Endometrial microvascular endothelial cells (primary cell): Measurements from ENCODE around the gene TRDN. TPM values are rescaled to one million over a fixed set of nuclear protein-coding genes. Genes with fewer than 3 reads are reported as not detected.

Experiments used
- in situ Hi-C: cut with HindIII; loops from 2 replicates; pipeline ENCODE4 v1.10.0; 2017; ENCODE audit warnings: low sequenced_read_pairs, low pct_unique_long_range_greater_than_20kb; ENCODE audit errors: inconsistent ontology term
- total RNA-seq: library from RNA; depleted of rRNA; stranded (reverse); fragments of >200 nt; gene quantifications from one replicate; pipeline ENCODE4 v1.2.3, GENCODE V29; 2015; ENCODE audit errors: inconsistent ontology term

The TRDN gene
- total RNA-seq, 1 donor from 2014 or later, result not detected

DNA sequence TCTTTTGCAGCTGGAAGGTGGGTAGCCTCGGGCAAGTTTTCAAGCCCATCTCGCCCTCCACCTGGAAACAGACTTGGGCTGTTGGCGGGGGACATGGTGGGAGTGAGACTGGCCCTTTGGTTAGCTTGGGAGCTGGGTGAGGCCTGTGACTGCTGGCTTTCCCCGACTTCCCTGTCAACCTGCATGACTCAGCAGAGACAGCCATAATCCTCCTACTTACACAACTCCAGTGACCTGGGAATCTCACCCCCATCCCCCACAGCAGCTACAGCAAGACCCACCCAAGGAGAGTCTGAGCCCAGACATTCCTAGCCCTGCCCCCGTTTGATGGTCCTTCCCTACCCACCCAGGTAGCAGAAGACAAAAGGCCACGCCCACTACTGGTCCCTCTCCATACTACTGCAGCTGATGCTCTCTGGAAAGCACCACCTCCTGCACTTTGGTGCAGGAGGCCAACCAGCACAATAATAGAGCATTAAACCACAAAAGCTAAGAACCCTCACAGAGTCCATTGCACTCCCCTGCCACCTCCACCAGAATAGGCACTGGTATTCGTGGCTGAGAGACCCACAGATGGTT, 188.4 kb downstream of the TRDN start:
- in situ Hi-C loops, result no loop called here

GRCh38 chr6:123447315-123447937, 189.3 kb downstream of the TRDN start:
- in situ Hi-C loops, result no loop called here

GRCh38 chr6:123439371-123439770, 197.4 kb downstream of the TRDN start:
- in situ Hi-C loops, result no loop called here

- in situ Hi-C loops, result no loop called here
These were observed 202.6 kb downstream of the TRDN start for GRCh38 chr6:123434186-123434585.

DNA sequence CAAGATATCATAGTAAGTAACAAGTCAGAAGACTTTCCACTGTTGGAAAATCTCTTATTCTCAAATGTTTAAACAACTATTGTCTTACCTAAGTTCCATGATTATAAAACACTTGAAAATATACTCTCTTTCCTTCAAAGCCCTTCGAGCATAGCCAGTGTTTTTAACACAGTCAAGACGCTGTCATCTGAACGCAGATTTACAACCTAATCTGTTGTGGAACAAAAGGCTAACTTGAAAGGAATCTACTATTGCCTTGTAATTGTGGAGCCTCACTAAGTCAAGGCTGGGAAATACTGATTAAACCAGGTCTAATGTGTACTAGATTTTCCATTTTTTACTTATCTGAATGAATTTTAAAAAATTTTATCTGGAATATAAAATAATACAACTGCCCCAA, 205.8 kb downstream of the TRDN start:
- in situ Hi-C loops, result no loop called here

DNA sequence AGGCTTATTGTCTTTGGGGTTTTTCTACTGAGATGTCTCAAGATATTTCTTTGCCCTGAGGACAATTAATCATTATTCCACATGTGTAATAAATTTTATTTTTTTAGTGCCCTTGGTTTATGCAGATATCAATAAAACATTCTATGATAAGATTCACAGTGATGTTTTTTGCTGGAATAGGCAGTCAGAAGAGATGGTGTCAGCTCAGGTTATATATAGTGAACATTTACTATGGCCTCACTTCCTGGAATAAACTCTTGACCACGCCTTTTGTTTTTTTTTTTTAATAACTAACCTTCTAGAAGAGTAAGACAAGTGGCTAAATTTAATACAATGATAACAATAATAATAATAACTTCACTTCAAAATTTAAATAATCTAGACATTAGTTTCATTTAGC, 209.7 kb downstream of the TRDN start:
- in situ Hi-C loops, result no loop called here

- in situ Hi-C loops, result no loop called here
These were observed 213.6 kb downstream of the TRDN start for GRCh38 chr6:123423130-123423529.

DNA sequence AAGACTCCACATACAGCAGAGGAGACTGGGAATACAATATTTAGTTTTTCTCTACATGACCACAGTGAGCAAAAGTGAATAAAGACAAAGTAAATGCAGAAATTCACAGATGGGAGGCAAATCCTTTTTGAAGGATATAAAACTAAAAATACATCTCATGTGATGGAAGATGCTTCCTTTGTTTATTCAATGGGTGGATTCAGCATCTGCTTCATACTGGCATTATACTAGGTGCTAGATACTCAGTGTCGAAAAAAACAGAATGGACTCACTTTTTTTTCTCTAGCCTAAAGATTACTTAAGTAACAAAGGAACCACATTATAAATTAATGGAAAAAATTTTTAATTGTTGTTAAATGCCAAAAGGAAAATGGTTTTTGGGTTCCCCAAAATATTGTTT, 216.2 kb downstream of the TRDN start:
- in situ Hi-C loops, result no loop called here

GRCh38 chr6:123418071-123418470, 218.7 kb downstream of the TRDN start:
- in situ Hi-C loops, result no loop called here

DNA sequence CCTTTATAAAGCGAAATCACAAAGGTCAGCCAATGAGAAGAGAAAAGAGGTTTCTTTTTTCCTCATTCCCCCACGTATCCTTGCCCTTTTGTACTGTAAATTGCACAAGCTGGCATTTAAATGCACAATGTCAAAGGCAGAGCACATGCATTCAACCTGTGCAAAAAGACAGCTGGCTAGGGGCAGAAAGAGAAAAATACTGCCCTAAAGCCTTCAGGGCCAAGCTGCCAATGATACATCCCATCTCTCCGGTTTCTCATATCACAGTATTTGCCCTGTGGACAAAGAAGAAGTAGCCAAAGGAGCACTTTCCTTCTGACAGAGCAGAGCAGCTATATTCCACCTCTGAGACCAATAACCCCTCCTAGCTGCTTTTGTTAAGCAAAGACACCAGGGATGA, 219.2 kb downstream of the TRDN start:
- in situ Hi-C loops, result no loop called here

GRCh38 chr6:123415844-123416468, 220.8 kb downstream of the TRDN start:
- in situ Hi-C loops, result no loop called here

DNA sequence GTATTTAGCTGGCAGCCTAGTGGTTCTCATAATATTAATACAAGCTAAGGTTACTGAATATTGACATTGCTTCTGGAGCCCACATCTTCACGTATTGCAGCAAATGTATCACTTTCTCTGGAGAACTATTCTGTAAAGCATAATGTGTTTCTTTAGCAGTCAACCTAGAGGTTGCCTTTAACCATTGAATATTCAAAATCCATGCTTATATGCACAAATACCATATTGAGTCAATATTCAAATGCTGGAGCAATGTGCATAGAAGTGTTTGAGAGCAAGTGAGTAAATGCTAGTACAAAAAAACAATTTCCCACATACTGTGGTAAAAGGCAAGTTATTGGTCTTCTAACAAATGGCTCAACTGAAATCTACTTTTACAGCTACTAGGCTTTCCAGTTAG, 231.8 kb downstream of the TRDN start:
- in situ Hi-C loops, result no loop called here

GRCh38 chr6:123402052-123402451, 234.7 kb downstream of the TRDN start:
- in situ Hi-C loops, result no loop called here

DNA sequence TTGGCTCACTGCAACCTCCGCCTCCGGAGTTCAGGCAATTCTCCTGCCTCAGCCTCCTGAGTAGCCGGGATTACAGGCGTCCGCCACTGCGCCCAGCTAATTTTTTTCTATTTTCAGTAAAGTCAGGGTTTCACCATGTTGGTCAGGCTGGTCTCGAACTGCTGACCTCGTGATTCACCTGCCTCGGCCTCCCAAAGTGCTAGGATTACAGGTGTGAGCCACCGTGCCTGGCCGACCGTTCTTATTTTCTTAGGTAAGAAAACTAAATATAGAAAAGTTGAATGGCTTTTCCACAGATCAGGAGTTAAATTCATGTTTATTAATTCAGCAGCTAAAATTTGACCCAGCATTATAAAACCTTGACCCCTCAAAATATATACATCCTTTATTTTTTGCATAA, 238.7 kb downstream of the TRDN start:
- in situ Hi-C loops, result no loop called here

DNA sequence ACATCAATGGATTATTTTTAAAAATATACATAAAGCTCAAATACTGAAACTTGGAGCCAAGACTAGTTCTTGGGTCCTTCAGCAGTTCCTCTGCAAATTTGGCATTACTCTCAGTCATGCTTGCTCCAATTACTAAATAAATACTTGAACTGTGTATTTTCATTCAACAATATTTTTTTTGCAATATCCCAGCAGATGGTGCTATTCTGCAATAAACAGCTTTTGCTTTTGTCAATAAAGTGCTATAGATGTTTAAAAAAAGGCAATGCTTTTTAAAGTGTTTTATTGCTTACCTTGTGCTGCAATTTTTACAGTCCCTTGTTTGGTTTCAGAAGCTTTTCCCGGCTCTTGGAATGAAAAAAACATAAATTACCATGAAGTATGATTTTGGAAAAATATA, 243.4 kb downstream of the TRDN start:
- in situ Hi-C loops, result no loop called here

DNA sequence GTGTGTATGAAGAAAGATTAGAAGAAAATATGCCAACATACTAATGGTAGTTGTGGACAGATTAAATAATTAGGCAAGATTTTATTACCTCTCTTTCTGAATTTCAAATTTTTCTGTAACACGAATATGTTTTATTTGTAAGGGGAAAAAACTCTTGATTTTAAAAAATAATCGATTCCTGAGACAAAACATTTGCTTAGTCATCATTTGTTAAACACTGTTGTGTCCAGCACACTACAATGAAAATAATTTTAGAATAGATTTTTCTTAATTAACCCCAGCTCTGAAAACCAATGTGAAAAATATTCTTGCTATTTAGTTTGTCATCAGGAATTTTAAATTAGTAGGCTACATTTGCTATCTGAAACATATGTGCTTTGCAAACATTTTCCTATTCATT, 253.0 kb downstream of the TRDN start:
- in situ Hi-C loops, result no loop called here

GRCh38 chr6:123380257-123380656, 256.5 kb downstream of the TRDN start:
- in situ Hi-C loops, result no loop called here

DNA sequence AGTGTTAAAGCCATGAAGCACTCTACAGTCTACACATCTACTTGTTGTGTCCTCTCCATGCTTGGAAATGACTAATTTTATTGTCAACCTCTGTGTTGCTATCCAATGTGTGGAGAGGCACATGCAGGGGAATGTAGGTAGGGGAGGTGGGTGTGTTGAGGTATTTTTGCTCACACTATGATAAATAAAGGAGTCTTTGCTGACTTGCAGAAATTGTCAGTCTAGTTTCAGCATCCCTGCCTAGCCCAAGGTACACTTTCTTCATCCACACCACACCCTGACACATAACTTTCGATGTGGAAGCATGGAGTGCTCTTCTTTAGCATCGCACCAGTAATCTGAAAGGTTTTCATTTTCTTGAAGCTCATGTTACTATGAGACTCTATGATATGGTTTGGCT, 264.0 kb downstream of the TRDN start:
- in situ Hi-C loops, result no loop called here

DNA sequence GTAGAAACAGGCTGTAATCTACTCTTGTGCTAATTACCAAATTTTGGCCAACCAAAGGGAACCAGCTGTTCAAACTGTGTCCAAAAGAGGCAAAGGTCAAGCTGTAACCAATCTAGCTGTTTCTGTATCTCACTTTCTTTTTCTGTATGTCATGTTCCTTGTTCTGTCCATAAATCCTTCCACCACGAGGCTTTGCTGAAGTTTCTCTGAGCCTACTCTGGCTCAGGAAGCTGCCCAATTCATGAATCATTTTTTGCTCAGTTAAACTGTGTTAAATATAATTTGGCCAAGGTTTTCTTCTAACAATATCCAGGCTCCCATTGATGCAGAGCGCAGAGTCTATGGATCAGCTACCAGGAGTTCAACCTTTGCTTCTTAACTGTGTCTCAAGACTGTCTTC, 272.8 kb downstream of the TRDN start:
- in situ Hi-C loops, result no loop called here

DNA sequence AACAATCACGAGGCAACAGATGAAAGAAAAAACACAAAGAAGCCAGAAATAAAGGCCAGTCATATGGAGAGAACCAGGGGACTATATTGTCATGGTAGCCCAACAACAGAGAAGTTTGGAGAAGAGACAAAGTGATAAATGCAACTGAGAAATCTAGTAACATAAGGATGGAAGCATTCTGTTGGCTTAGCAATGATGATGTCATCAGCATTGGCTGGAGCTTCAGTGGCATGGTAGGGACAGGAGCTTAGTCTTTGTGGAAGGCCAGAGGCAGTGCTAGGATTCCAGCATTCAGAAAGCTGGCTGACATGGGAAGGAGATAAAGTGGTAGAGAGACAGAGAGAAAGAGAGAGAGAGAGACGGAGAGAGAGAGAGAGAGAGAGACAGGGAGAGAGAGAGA, 276.4 kb downstream of the TRDN start:
- in situ Hi-C loops, result no loop called here

DNA sequence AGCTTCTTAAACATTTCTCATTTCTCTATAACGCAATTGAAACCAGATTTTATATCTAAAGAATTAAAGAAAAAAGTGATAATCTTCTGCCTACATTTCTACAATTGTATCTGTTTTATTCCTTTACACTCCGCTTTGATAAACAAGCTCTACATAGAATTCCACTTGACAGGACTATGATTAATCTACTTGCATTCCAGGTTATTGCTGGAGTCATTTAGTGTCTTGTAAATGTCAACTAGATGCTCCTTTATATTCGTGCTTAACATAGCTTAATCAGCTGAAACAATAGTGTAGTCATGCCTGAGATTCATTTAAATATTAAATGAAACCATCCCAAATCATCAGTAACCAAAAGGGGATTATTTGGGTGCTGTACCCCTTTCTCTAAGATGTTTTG, 284.0 kb downstream of the TRDN start:
- in situ Hi-C loops, result no loop called here
